ENCODE measurements around the gene ITPR2.

Gene ITPR2

GRCh38 chr12:26425587-26426260 lies 407.3 kb downstream of the ITPR2 start:
- H3K4me3 ChIP-seq, result no peak overlapping the region
- no peak overlapping the region for H3K27ac ChIP-seq
- TF ChIP-seq, protein P1, sequence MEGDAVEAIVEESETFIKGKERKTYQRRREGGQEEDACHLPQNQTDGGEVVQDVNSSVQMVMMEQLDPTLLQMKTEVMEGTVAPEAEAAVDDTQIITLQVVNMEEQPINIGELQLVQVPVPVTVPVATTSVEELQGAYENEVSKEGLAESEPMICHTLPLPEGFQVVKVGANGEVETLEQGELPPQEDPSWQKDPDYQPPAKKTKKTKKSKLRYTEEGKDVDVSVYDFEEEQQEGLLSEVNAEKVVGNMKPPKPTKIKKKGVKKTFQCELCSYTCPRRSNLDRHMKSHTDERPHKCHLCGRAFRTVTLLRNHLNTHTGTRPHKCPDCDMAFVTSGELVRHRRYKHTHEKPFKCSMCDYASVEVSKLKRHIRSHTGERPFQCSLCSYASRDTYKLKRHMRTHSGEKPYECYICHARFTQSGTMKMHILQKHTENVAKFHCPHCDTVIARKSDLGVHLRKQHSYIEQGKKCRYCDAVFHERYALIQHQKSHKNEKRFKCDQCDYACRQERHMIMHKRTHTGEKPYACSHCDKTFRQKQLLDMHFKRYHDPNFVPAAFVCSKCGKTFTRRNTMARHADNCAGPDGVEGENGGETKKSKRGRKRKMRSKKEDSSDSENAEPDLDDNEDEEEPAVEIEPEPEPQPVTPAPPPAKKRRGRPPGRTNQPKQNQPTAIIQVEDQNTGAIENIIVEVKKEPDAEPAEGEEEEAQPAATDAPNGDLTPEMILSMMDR (IDR thresholded peaks at IDR 0.05), result no peak
- no peak for DNase-seq (ENCODE audit: low spot score)

- DNase-seq (ENCODE audit: low spot score), result no peak
- Histone ChIP-seq H3K27ac (no peak overlapping the region), H3K4me3 (no peak overlapping the region)
- TF ChIP-seq, protein P1 (IDR thresholded peaks at IDR 0.05), result no peak
Measured at GRCh38 chr12:26422839-26423398, 410.1 kb downstream of the ITPR2 start.

- TF ChIP-seq, protein P1 (IDR thresholded peaks at IDR 0.05), result no peak
- no peak for DNase-seq (ENCODE audit: low spot score)
- no peak overlapping the region for H3K4me3 ChIP-seq
- no peak overlapping the region for H3K27ac ChIP-seq
Measured at GRCh38 chr12:26416550-26416949, 416.4 kb downstream of the ITPR2 start.

DNA sequence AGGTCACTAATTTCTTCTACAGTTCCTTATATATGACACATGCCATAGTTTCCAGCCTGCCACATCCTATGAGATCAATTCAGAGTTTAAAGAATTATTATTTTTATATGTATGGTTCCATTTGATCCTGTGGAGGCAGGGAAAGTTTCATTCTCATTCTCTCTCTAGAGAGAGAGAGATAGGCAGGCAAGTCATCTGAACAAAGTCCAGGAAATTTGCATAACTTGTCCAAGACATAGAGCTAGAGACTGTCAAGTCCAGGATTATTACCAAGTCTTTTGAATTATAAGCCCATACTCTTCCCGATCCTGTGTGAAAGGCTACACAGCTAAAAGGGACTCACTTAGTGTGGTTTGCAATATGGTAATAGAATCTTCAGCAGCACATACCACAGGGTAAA lies 422.3 kb downstream of the ITPR2 start:
- no peak overlapping the region for H3K27ac ChIP-seq
- TF ChIP-seq, protein P1 (IDR thresholded peaks at IDR 0.05), result no peak
- DNase-seq (ENCODE audit: low spot score), result no peak
- no peak overlapping the region for H3K4me3 ChIP-seq

DNA sequence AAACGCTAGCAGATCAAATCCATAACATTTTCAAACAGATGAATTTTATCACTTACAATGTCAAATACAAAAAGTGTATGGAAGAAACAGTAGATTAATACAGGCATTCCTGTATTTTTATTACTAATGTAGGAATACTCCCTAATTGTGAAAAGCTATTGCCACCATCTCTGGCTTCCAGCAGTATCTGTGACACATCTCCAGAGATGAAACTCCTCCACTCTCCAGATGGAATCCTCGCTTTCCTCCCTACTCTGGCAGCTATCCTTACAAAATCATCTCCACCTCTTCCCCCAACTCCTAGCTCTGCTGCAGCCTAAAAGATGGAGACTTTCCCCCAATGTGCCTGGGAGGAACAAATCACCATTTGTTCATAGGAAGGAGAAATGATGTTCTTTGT lies 426.2 kb downstream of the ITPR2 start:
- DNase-seq (ENCODE audit: low spot score), result no peak

GRCh38 chr12:26406391-26406790 lies 426.6 kb downstream of the ITPR2 start:
- TF ChIP-seq, protein P1 (IDR thresholded peaks at IDR 0.05), result no peak
- Histone ChIP-seq H3K27ac (no peak overlapping the region), H3K4me3 (no peak overlapping the region)
- DNase-seq (ENCODE audit: low spot score), result no peak

More for the DNA sequence above, 426.2 kb downstream of the ITPR2 start:
- Histone ChIP-seq H3K4me3 (no peak overlapping the region), H3K27ac (no peak overlapping the region)
- TF ChIP-seq, protein P1 (IDR thresholded peaks at IDR 0.05), result no peak

GRCh38 chr12:26403601-26404000 lies 429.4 kb downstream of the ITPR2 start:
- Histone ChIP-seq H3K27ac (no peak overlapping the region), H3K4me3 (no peak overlapping the region)
- TF ChIP-seq, protein P1 (IDR thresholded peaks at IDR 0.05), result no peak
- no peak for DNase-seq (ENCODE audit: low spot score)

Measured in coronary artery (tissue), 2 donors.